IMR-90 (cell line): Measurements from ENCODE around the gene HELZ. TPM values are rescaled to one million over a fixed set of nuclear protein-coding genes. Genes with fewer than 3 reads are reported as not detected.

Experiments used
- ATAC-seq: fragments of 200-7000 bp; cut with Tn5 transposase; 2 replicates; pipeline ENCODE4 v1.9.1; 2020; ENCODE audit warnings: low read depth, mild to moderate bottlenecking, moderate library complexity
- BruUV-seq: library from RNA; stranded (reverse); fragments of 400-500 nt; replicated peaks from 2 replicates; lab custom pipeline; 2021; lab: Mats Ljungman, UMichigan
- CTCF ChIA-PET: fragments of 300-600 bp; formaldehyde crosslinking; extraction: SDS; loops from one replicate; lab custom pipeline; 2021; ENCODE audit warnings: antibody characterized with exemption; lab: Yijun Ruan, JAX
- POLR2A ChIA-PET: fragments of 300-600 bp; sonication (Branson Sonifier 250); formaldehyde crosslinking; loops from one replicate; lab custom pipeline; 2022; ENCODE audit warnings: antibody characterized with exemption; ENCODE audit not compliant: unreplicated experiment; lab: Charles Lee
- DNase-seq: peaks from one replicate; pipeline ENCODE4 v3.0.0; 2013
- H2AFZ ChIP-seq: replicated peaks from 2 replicates; pipeline ENCODE3; 2013; ENCODE audit warnings: low read length, mild to moderate bottlenecking; ENCODE audit not compliant: poor library complexity
- H2AK5ac ChIP-seq: 2 replicates; pipeline ENCODE4 v1.6.1; 2013; ENCODE audit warnings: low read depth, low read length, inconsistent platforms
- H2AK9ac ChIP-seq: replicated peaks from 2 replicates; pipeline ENCODE3; 2013; ENCODE audit warnings: mild to moderate bottlenecking, low read depth, low read length, moderate library complexity; ENCODE audit not compliant: poor library complexity
- H2BK120ac ChIP-seq: 2 replicates; pipeline ENCODE4 v1.6.1; 2013; ENCODE audit warnings: low read depth, low read length, inconsistent platforms
- H2BK15ac ChIP-seq: 3 replicates; pipeline ENCODE4 v1.6.1; 2013; ENCODE audit warnings: low read depth, low read length, inconsistent platforms
- H2BK20ac ChIP-seq: 2 replicates; pipeline ENCODE4 v1.6.1; 2013; ENCODE audit warnings: low read depth, mild to moderate bottlenecking, inconsistent platforms, low read length, moderate library complexity
- H2BK5ac ChIP-seq: 2 replicates; pipeline ENCODE4 v1.6.1; 2013; ENCODE audit warnings: mild to moderate bottlenecking, low read depth, low read length, inconsistent platforms; ENCODE audit not compliant: poor library complexity, severe bottlenecking
- H3K14ac ChIP-seq: replicated peaks from 2 replicates; pipeline ENCODE4 v1.6.1; 2013; ENCODE audit warnings: low read depth, low read length, inconsistent platforms
- H3K18ac ChIP-seq: 2 replicates; pipeline ENCODE4 v1.6.1; 2013; ENCODE audit warnings: low read depth, low read length, control low read depth
- H3K23ac ChIP-seq: 2 replicates; pipeline ENCODE4 v1.6.1; 2013; ENCODE audit warnings: low read depth, low read length, inconsistent platforms
- H3K27ac ChIP-seq: 2 replicates; pipeline ENCODE4 v1.5.1; 2013; ENCODE audit warnings: mild to moderate bottlenecking, control low read depth, low read length; ENCODE audit not compliant: insufficient read depth
- H3K27me3 ChIP-seq: 2 replicates; pipeline ENCODE4 v1.6.1; 2013; ENCODE audit warnings: low read length; ENCODE audit not compliant: control insufficient read depth, insufficient read depth
- H3K36me3 ChIP-seq: 2 replicates; pipeline ENCODE4 v1.6.1; 2013; ENCODE audit warnings: low read length, mixed read lengths; ENCODE audit not compliant: control insufficient read depth, insufficient read depth
- H3K4ac ChIP-seq: 2 replicates; pipeline ENCODE4 v1.6.1; 2013; ENCODE audit warnings: low read depth, low read length, inconsistent platforms
- H3K4me1 ChIP-seq: 2 replicates; pipeline ENCODE4 v1.6.1; 2013; ENCODE audit warnings: low read length, mixed read lengths; ENCODE audit not compliant: control insufficient read depth, insufficient read depth
- H3K4me2 ChIP-seq: 2 replicates; pipeline ENCODE4 v1.6.1; 2013; ENCODE audit warnings: low read depth, mild to moderate bottlenecking, control low read depth, low read length, moderate library complexity
- H3K4me3 ChIP-seq: 2 replicates; pipeline ENCODE4 v1.5.1; 2013; ENCODE audit warnings: low read depth, mild to moderate bottlenecking, control low read depth, low read length, moderate library complexity; ENCODE audit not compliant: insufficient read depth
- H3K56ac ChIP-seq: 2 replicates; pipeline ENCODE4 v1.6.1; 2013; ENCODE audit warnings: low read length, inconsistent platforms; ENCODE audit not compliant: insufficient read depth; ENCODE audit errors: extremely low read depth
- H3K79me1 ChIP-seq, 2 experiments: 2 replicates each; pipeline ENCODE4 v1.6.1; 2013; ENCODE audit warnings: low read length in 2 of 2, inconsistent platforms in 1 of 2, low read depth in 1 of 2
- H3K9ac ChIP-seq: 2 replicates; pipeline ENCODE4 v1.6.1; 2013; ENCODE audit warnings: low read depth, low read length, control low read depth
- H3K9me1 ChIP-seq: 2 replicates; pipeline ENCODE4 v1.6.1; 2013; ENCODE audit warnings: low read length, inconsistent platforms; ENCODE audit not compliant: insufficient read depth
- H3K9me3 ChIP-seq: 2 replicates; pipeline ENCODE4 v1.6.1; 2013; ENCODE audit warnings: low read length; ENCODE audit not compliant: control insufficient read depth, insufficient read depth
- H4K20me1 ChIP-seq: 2 replicates; pipeline ENCODE4 v1.6.1; 2013; ENCODE audit warnings: low read length, inconsistent platforms; ENCODE audit not compliant: insufficient read depth
- H4K5ac ChIP-seq: 2 replicates; pipeline ENCODE4 v1.6.1; 2013; ENCODE audit warnings: mild to moderate bottlenecking, low read depth, low read length, control low read depth
- H4K8ac ChIP-seq, 2 experiments: 2 replicates each; pipeline ENCODE4 v1.6.1; 2013; ENCODE audit warnings: low read depth in 2 of 2, low read length in 2 of 2, control low read depth in 1 of 2, inconsistent platforms in 1 of 2
- H4K91ac ChIP-seq: 2 replicates; pipeline ENCODE4 v1.6.1; 2013; ENCODE audit warnings: low read depth, low read length, inconsistent platforms; ENCODE audit not compliant: insufficient read depth
- BHLHE40 ChIP-seq: fragments of 150-350 bp; IDR thresholded peaks from 2 replicates; pipeline ENCODE4 v1.6.1; 2016; ENCODE audit warnings: mild to moderate bottlenecking, low read depth, low read length
- CEBPB ChIP-seq: IDR thresholded peaks from 2 replicates; pipeline ENCODE4 v1.6.1; 2012; ENCODE audit warnings: low read depth, low read length, improper control_type of control experiment
- CHD1 ChIP-seq: IDR thresholded peaks from 2 replicates; pipeline ENCODE4 v1.6.1; 2012; ENCODE audit warnings: low read depth, low read length, improper control_type of control experiment
- CTCF ChIP-seq: conservative IDR thresholded peaks from 2 replicates; pipeline ENCODE4 v1.5.1; 2012; ENCODE audit warnings: mild to moderate bottlenecking, low read depth, low read length, improper control_type of control experiment
- ELK1 ChIP-seq: fragments of 150-350 bp; IDR thresholded peaks from 2 replicates; pipeline ENCODE4 v1.6.1; 2016; ENCODE audit warnings: low read depth, mild to moderate bottlenecking, low read length, moderate library complexity, borderline replicate concordance
- FOS ChIP-seq: fragments of 150-350 bp; IDR thresholded peaks from 2 replicates; pipeline ENCODE4 v1.6.1; 2016; ENCODE audit warnings: low read depth, low read length
- MAFK ChIP-seq: IDR thresholded peaks from 2 replicates; pipeline ENCODE4 v1.6.1; 2012; ENCODE audit warnings: low read depth, low read length, improper control_type of control experiment
- MAZ ChIP-seq: IDR thresholded peaks from 2 replicates; pipeline ENCODE4 v1.6.1; 2012; ENCODE audit warnings: low read depth, mild to moderate bottlenecking, low read length, improper control_type of control experiment, moderate library complexity, borderline replicate concordance
- MXI1 ChIP-seq: IDR thresholded peaks from 2 replicates; pipeline ENCODE4 v1.6.1; 2012; ENCODE audit warnings: low read depth, mild to moderate bottlenecking, low read length, moderate library complexity, borderline replicate concordance
- NFE2L2 ChIP-seq: fragments of 150-350 bp; IDR thresholded peaks from 2 replicates; pipeline ENCODE4 v1.6.1; 2016; ENCODE audit warnings: low read depth, mild to moderate bottlenecking, low read length
- POLR2A ChIP-seq: IDR thresholded peaks from 2 replicates; pipeline ENCODE4 v1.6.1; 2012; ENCODE audit warnings: mild to moderate bottlenecking, low read depth, low read length
- RAD21 ChIP-seq: IDR thresholded peaks from 2 replicates; pipeline ENCODE4 v1.6.1; 2012; ENCODE audit warnings: low read length, improper control_type of control experiment
- RCOR1 ChIP-seq: IDR thresholded peaks from 2 replicates; pipeline ENCODE4 v1.6.1; 2012; ENCODE audit warnings: mild to moderate bottlenecking, low read length, improper control_type of control experiment; ENCODE audit not compliant: insufficient replicate concordance
- RFX5 ChIP-seq: IDR thresholded peaks from 2 replicates; pipeline ENCODE4 v1.8.0; 2012; ENCODE audit warnings: low read depth, mild to moderate bottlenecking, low read length, moderate library complexity
- SMC3 ChIP-seq: fragments of 150-350 bp; IDR thresholded peaks from 2 replicates; pipeline ENCODE4 v1.6.1; 2016; ENCODE audit warnings: low read depth, mild to moderate bottlenecking, antibody characterized with exemption, low read length, moderate library complexity
- USF2 ChIP-seq: fragments of 150-350 bp; IDR thresholded peaks from 2 replicates; pipeline ENCODE4 v1.6.1; 2017; ENCODE audit warnings: mild to moderate bottlenecking, antibody characterized with exemption, low read length, low read depth
- WGBS, 2 experiments: methylation state at CpG; one replicate each; pipeline versions ENCODE4 v1.1.5 to v1.1.7; 2013; ENCODE audit warnings: missing lambda C conversion rate in 2 of 2; ENCODE audit not compliant: insufficient read length in 1 of 2; ENCODE audit errors: extremely low coverage in 2 of 2; 5-methylcytosine and 5-hydroxymethylcytosine counted together
- dilution Hi-C: fragments of 300-500 bp; cut with HindIII; formaldehyde crosslinking; loops from one replicate; pipeline ENCODE4 v1.14.3; 2018; ENCODE audit warnings: low sequenced_read_pairs; ENCODE audit not compliant: unreplicated experiment
- in situ Hi-C: fragments of 300-500 bp; cut with MboI; formaldehyde crosslinking; loops from 3 replicates; pipeline ENCODE4 v1.14.3; 2019; ENCODE audit warnings: low sequenced_read_pairs, inconsistent platforms, mixed read lengths
- intact Hi-C: fragments of 100-400 bp; cut with micrococcal nuclease; formaldehyde crosslinking; loops from 2 replicates; pipeline ENCODE4 v1.10.0; 2022
- polyA plus RNA-seq, 3 experiments: library from polyadenylated mRNA; depleted of rRNA; stranded (reverse); fragments of >200 nt; gene quantifications; 2 replicates each; pipeline ENCODE4 v1.2.3, GENCODE V29; 2012; ENCODE audit warnings: low replicate concordance in 1 of 3
- total RNA-seq: library from RNA; depleted of rRNA; stranded (reverse); fragments of >200 nt; gene quantifications from 2 replicates; pipeline ENCODE4 v1.2.3, GENCODE V29; 2012

The HELZ gene
- total and polyA plus RNA-seq, 2 of the 4 experiments (the other 2 are of a cell fraction): 8.0 to 60.6 TPM

GRCh38 chr17:67053438-67054000, 191.5 kb downstream of the HELZ start:
- Histone ChIP-seq H3K9me1 (peaks cover 5% of the 10 kb centered on the region), H4K91ac (no peak overlapping the region), H3K27me3 (peaks cover 7% of the 10 kb centered on the region), H2BK5ac (no peak overlapping the region), H3K79me1 (no peaks in the 10 kb centered on the region), H4K5ac (no peak overlapping the region), H4K20me1 (0 out of 2 replicates have a peak, but pooled peaks cover 4% of the 10 kb centered on the region), H2BK20ac (no peak overlapping the region), H2AK9ac (peak overlapping the region; percentile 24), H3K36me3 (no peaks in the 10 kb centered on the region), H3K4me2 (no peak overlapping the region), H3K4ac (no peak overlapping the region), H3K56ac (no peak overlapping the region), H2BK120ac (no peak overlapping the region), H3K27ac (no peak overlapping the region), H3K4me1 (no peaks in the 10 kb centered on the region), H3K23ac (no peak overlapping the region), H3K18ac (no peak overlapping the region), H3K9me3 (peaks cover 11% of the 10 kb centered on the region), H2AK5ac (no peak overlapping the region), H3K14ac (no peak overlapping the region), H3K4me3 (no peak overlapping the region), H2BK15ac (no peak overlapping the region), H4K8ac (no peak overlapping the region), H2AFZ (no peak overlapping the region), H3K9ac (no peak overlapping the region)
- intact Hi-C loops (no loop called here), dilution Hi-C loops (no loop called here), in situ Hi-C loops (no loop called here)
- TF ChIP-seq BHLHE40 (no peak), MXI1 (no peak), ELK1 (no peak), RFX5 (no peak), POLR2A (no peak), USF2 (no peak), CTCF (no peak), FOS (no peak), CHD1 (no peak), RAD21 (no peak), CEBPB (no peak), RCOR1 (no peak), SMC3 (no peak), NFE2L2 (no peak), MAZ (no peak), MAFK (no peak)
- ChIA-PET CTCF (no interaction called here), POLR2A (no interaction called here)
- no CpG with 5 or more reads among the region's 9 CpGs for WGBS, 2 experiments
- DNase-seq (no peak), ATAC-seq (no peak)
- BruUV-seq: no TSS peak
